ENCODE measurements around the gene LRRC42.

The LRRC42 gene

GRCh38 chr1:53946252-53947171 lies at the start of gene LRRC42:
Gene LRRC42, plus strand, starts transcription at chr1:53946350. Its CDS starts 5,650 bp downstream, at chr1:53952000.
- DNase-seq = no peak

GRCh38 chr1:53896635-53897229 lies 49.4 kb upstream of the LRRC42 start:
- no peak for DNase-seq

- DNase-seq = no peak
Measured at GRCh38 chr1:53899206-53899628, 46.9 kb upstream of the LRRC42 start.

- DNase-seq = no peak
Measured at GRCh38 chr1:53899708-53900107, 46.4 kb upstream of the LRRC42 start.

GRCh38 chr1:53902235-53903138 lies 43.7 kb upstream of the LRRC42 start:
- DNase-seq = no peak

GRCh38 chr1:53905509-53905908 lies 40.6 kb upstream of the LRRC42 start:
- DNase-seq = no peak

- DNase-seq = no peak
Measured at GRCh38 chr1:53906121-53906520, 40.0 kb upstream of the LRRC42 start.

GRCh38 chr1:53909946-53910345 lies 36.2 kb upstream of the LRRC42 start:
- DNase-seq = no peak

GRCh38 chr1:53911442-53911841 lies 34.7 kb upstream of the LRRC42 start:
- DNase-seq = no peak

- no peak for DNase-seq
Measured at GRCh38 chr1:53913352-53914033, 32.7 kb upstream of the LRRC42 start.

- DNase-seq = no peak
Measured at GRCh38 chr1:53918343-53918742, 27.8 kb upstream of the LRRC42 start.

- no peak for DNase-seq
Measured at GRCh38 chr1:53919675-53920066, 26.5 kb upstream of the LRRC42 start.

- DNase-seq = no peak
Measured at GRCh38 chr1:53927376-53927881, 18.7 kb upstream of the LRRC42 start.

GRCh38 chr1:53929246-53929960 lies 16.7 kb upstream of the LRRC42 start:
- no peak for DNase-seq

- DNase-seq = no peak
Measured at GRCh38 chr1:53930932-53931331, 15.2 kb upstream of the LRRC42 start.

GRCh38 chr1:53931523-53931922 lies 14.6 kb upstream of the LRRC42 start:
- no peak for DNase-seq

GRCh38 chr1:53934170-53934765 lies 11.9 kb upstream of the LRRC42 start:
- no peak for DNase-seq

- DNase-seq = no peak
Measured at GRCh38 chr1:53936430-53936829, 9.7 kb upstream of the LRRC42 start.

- DNase-seq = no peak
Measured at GRCh38 chr1:53938136-53938830, 7.9 kb upstream of the LRRC42 start.

- no peak for DNase-seq
Measured at GRCh38 chr1:53942127-53942957, 3.8 kb upstream of the LRRC42 start.

All from CD4-positive, alpha-beta T cell treated with Interleukin-21 for 1 hour (primary cell).